Aorta (tissue), 5 donors: ENCODE measurements around the gene ABCA3. TPM values are rescaled to one million over a fixed set of nuclear protein-coding genes. Genes with fewer than 3 reads are reported as not detected.

Source experiments
- ATAC-seq: fragments of 200-7000 bp; cut with Tn5 transposase; one replicate; pipeline ENCODE4 v1.9.1; 2022; ENCODE audit warnings: moderate library complexity; ENCODE audit not compliant: low FRiP score
- DNase-seq, 2 donors: peaks; one replicate each; pipeline ENCODE4 v3.0.0-alpha.2; 2020
- H3K27ac ChIP-seq, 2 donors: one replicate each; pipeline ENCODE4 v1.5.1; 2013; ENCODE audit warnings: low read length in 2 of 2, mild to moderate bottlenecking in 2 of 2, moderate library complexity in 2 of 2, control low read depth in 1 of 2, inconsistent platforms in 1 of 2, low read depth in 1 of 2
- H3K27me3 ChIP-seq, 2 donors: one replicate each; pipeline ENCODE4 v1.6.1; 2013; ENCODE audit warnings: control low read depth in 1 of 2, low read length in 1 of 2, mild to moderate bottlenecking in 1 of 2, moderate library complexity in 1 of 2; ENCODE audit not compliant: insufficient read depth in 2 of 2, control insufficient read depth in 1 of 2
- H3K36me3 ChIP-seq, 2 donors: one replicate each; pipeline ENCODE4 v1.6.1; 2013; ENCODE audit warnings: control low read depth in 1 of 2, low read length in 1 of 2, mild to moderate bottlenecking in 1 of 2; ENCODE audit not compliant: insufficient read depth in 2 of 2, control insufficient read depth in 1 of 2
- H3K4me1 ChIP-seq, 2 donors: one replicate each; pipeline ENCODE4 v1.6.1; 2013; ENCODE audit warnings: low read length in 2 of 2, control low read depth in 1 of 2, mild to moderate bottlenecking in 1 of 2, moderate library complexity in 1 of 2; ENCODE audit not compliant: insufficient read depth in 2 of 2, control insufficient read depth in 1 of 2
- H3K4me3 ChIP-seq, 2 donors: one replicate each; pipeline ENCODE4 v1.5.1; 2013; ENCODE audit warnings: low read length in 2 of 2, control low read depth in 1 of 2, mild to moderate bottlenecking in 1 of 2
- H3K9me3 ChIP-seq: one replicate; pipeline ENCODE4 v1.6.1; 2013; ENCODE audit warnings: mild to moderate bottlenecking, low read length; ENCODE audit not compliant: control insufficient read depth
- WGBS, 2 donors: extraction: QIAGEN DNeasy Blood & Tissue Kit; methylation state at CpG; one replicate each; pipeline ENCODE4 v1.1.7; 2013; 5-methylcytosine and 5-hydroxymethylcytosine counted together
- intact Hi-C, 2 donors: fragments of 100-400 bp; cut with DNase I; formaldehyde crosslinking; loops; one replicate each; pipeline versions ENCODE4 v1.14.2 to v1.15.0; 2022
- polyA plus RNA-seq, 2 donors: library from polyadenylated mRNA; stranded (reverse); fragments of 200-250 nt; gene quantifications; one replicate each; pipeline ENCODE4 v1.2.3, GENCODE V29; 2013
- total RNA-seq, 2 donors: library from RNA; stranded (reverse); fragmentation: NEBNext Ultra II Directional; extraction: Animal tissue kit (Norgen Biotek cat#: 25700); gene quantifications; one replicate each; pipeline ENCODE4 v1.2.1, GENCODE V29; 2021
- donor health status: healthy with polysubstance abuse.
- donor health status: Bipolar disorder and iron deficiency.
- donor health status: DM: no; HTN: no; CAD: no.
- donor health status: DM: no; HTN: no; CAD: no.
- donor health status: DM: yes; HTN: yes; CAD: no.

Gene ABCA3
- total and polyA plus RNA-seq, 4 donors = 2.6 to 19.3 (median 9.7) TPM

DNA sequence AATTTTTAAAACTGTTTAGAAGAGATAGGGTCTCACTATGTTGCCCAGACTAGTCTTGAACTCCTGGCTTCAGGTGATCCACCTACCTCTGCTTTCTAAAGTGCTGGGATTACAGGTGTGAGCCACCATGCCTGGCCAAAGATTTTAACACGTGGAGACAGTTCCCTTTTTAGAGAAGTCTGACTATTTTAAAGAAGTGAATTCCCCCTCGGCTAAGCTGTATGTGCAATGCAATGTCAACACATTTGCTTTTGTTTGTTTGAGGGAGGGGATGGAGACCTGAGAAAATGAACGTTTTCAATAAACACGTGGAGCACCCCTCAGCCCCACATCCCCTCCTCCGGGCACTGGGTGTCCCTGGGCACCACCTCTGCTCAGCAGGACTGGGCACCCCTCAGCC is 58.3 kb downstream of the ABCA3 start:
- Histone ChIP-seq H3K27ac (no peak overlapping the region), H3K4me3 (no peak overlapping the region), H3K27me3 (no peaks in the 10 kb centered on the region), H3K9me3 (no peaks in the 10 kb centered on the region), H3K4me1 (no peaks in the 10 kb centered on the region), H3K36me3 (peaks cover 0 to 4% of the 10 kb centered on the region in 2 donors)
- DNase-seq = no peak
- ATAC-seq = no peak
- intact Hi-C loops = no loop called here
- WGBS, 2 donors = 65 to 74% methylated on average over 5 of the region's 5 CpGs

DNA sequence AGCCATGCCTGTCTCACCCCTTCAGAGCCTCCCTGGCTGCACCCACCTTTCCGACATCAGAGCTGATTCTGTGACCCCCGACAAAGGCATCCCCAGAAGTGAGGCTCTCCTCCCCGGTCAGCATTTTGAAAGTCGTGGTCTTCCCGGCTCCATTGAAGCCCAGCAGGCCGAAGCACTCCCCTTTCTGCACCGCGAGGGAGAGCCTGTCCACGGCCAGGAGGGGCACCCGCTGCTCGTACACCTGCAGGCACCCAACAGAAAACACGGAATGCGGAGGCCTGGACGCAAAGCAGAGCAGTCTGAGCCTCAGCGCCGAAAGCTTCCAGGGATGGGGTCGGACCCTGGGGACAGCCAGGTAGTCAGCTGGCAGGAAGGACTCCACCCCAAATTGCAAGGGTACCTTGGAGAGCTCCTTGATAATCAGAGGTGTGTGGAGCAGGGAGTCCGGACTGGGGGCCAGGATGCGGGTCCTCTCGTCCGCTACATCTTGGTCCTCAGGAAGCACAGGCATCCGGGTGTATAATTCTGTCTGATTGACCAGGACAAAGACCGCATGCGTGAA is 59.5 kb downstream of the ABCA3 start:
- Histone ChIP-seq H3K36me3 (peaks cover 0 to 4% of the 10 kb centered on the region in 2 donors), H3K27me3 (no peaks in the 10 kb centered on the region), H3K9me3 (no peaks in the 10 kb centered on the region), H3K4me1 (no peaks in the 10 kb centered on the region), H3K4me3 (no peak overlapping the region), H3K27ac (no peak overlapping the region)
- ATAC-seq = no peak
- WGBS, 2 donors = 83 to 84% methylated on average over 24 of the region's 24 CpGs
- intact Hi-C loops = no loop called here
- peak in 1 of 2 donors; percentile 35 for DNase-seq

DNA sequence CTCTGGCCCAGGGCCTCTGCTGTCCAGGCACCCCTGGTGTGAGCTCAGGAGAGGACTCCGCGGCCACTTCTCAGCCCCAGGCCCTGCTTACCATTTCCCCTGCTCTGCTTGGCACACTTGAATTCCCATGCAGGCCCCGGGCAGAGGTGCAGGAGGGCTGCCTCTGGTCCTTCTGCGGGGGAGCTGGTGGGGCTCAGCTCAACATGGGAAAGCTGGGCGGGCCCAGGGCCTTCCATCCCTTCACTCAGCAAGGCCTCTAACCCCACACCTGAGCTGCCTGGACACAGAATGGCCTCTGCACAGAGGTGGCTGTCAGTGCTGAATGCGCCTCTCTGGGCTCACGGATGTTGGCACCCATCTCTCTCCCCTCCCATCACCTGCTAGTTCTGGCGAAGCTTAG is 60.1 kb downstream of the ABCA3 start:
- Histone ChIP-seq H3K36me3 (peaks cover 0 to 4% of the 10 kb centered on the region in 2 donors), H3K4me1 (no peaks in the 10 kb centered on the region), H3K4me3 (no peak overlapping the region), H3K27me3 (no peaks in the 10 kb centered on the region), H3K9me3 (no peaks in the 10 kb centered on the region), H3K27ac (no peak overlapping the region)
- DNase-seq (peak in 1 of 2 donors; percentile 40), ATAC-seq (no peak)
- intact Hi-C loops = no loop called here
- whole genome bisulfite sequencing, 2 donors = 86 to 91% methylated on average over 8 of the region's 8 CpGs

DNA sequence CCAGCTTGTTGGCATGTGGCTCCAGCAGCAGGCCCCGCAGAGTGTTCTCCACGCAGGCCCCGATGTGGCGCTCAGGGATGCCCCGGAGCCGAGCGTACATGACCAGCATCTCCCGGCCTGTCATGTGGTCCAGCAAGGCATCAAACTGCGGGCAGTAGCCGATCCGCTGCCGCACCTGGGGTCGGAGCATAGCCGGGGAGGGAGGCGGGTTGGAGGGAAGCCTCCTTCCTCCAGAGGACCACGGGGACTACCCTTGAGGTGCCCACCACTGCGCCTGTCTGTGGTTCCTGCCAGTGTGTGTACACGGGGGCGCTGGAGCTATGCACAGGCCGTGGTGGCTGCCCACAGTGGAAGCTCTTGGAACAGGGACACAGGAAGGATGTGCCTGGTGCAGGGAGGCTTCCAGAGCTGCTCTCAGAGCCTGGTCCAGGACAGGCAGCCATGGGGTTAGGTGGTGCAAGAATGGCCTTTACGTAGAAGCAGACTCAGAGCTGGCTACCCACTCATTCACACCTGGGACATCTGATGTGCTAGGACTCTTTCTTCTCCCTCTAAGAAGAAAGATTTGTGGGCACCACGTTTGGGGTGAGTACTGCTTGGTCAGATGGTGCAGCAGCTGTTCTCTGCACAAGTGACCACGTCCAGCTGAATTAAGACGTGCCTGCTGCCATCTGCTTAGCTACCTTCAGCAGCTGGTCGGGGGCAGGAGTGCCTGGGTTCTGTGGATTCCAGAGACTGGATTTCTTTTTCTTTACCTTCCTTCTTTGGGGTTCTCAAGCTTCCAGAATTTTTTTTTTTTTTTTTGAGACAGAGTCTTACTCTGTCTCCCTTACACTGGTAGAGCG is 61.4 kb downstream of the ABCA3 start:
- no peaks in the 10 kb centered on the region for H3K4me1 ChIP-seq
- WGBS, 2 donors = 87 to 88% methylated on average over 26 of the region's 26 CpGs
- H3K4me3 ChIP-seq = no peak overlapping the region
- DNase-seq (no peak), ATAC-seq (no peak)
- no peak overlapping the region for H3K27ac ChIP-seq
- H3K27me3 ChIP-seq = no peaks in the 10 kb centered on the region
- no peaks in the 10 kb centered on the region for H3K36me3 ChIP-seq
- H3K9me3 ChIP-seq = no peaks in the 10 kb centered on the region
- intact Hi-C loops = no loop called here

DNA sequence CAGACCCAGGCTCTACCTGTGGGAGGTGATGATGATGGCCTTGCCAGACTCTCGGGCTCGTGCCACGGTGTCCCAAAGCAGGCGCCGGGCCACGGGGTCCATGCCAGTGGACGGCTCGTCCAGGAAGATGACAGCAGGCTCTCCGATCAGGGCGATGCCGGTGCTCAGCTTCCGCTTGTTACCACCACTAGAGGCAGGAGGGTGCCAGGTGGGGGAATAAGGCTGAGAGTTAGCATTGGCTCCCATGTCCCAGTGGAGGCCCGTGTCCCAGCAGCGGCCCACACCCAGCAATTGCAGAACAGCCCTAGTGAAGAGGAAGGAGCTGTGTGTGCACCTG is 62.3 kb downstream of the ABCA3 start:
- no peak overlapping the region for H3K27ac ChIP-seq
- H3K36me3 ChIP-seq = no peaks in the 10 kb centered on the region
- no peaks in the 10 kb centered on the region for H3K4me1 ChIP-seq
- WGBS, 2 donors = 80 to 85% methylated on average over 14 of the region's 14 CpGs
- ATAC-seq (no peak), DNase-seq (no peak)
- H3K27me3 ChIP-seq = no peaks in the 10 kb centered on the region
- no peak overlapping the region for H3K4me3 ChIP-seq
- H3K9me3 ChIP-seq = no peaks in the 10 kb centered on the region
- intact Hi-C loops = no loop called here

DNA sequence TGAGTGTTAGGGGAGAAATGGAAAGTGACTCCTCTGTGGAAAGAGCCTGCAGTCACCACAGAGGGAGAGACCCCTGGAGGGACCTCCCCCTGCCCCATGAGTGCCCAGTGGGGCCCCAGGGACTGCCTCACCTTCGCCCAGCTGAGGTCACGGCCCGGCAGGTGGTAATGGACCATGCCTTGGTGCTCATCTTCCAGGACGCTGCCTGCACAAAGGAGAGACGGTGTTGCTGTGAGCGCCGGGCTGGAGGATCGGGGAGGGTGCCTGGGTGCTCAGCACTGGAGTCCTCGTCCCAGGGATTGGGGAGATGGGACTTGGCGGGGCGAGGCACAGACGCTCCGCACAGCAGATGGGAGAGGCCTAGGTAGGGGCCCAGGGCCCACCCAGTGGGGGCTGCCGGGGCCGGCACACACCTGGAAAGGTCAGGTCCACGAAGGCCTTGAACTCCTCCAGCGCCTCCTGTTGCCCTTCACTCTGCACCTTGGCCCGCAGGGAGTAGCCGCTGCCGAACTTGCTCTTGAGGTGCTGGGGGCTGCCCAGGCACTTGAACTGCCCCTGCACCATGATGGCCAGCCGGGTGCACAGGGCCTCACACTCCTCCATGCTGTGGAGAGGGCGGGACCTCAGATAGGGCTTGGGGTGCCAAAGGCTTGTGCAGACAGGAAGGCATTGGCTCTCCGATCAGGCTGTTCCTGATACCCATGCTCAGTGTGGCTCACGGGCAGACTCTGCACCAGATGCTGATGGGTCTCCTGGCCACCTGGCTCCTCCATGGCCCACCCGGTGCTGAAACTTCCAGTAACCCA is 62.9 kb downstream of the ABCA3 start:
- ATAC-seq (no peak), DNase-seq (no peak)
- no peaks in the 10 kb centered on the region for H3K36me3 ChIP-seq
- 90 to 92% methylated on average over 25 of the region's 25 CpGs for WGBS, 2 donors
- H3K9me3 ChIP-seq = no peaks in the 10 kb centered on the region
- H3K27ac ChIP-seq = no peak overlapping the region
- no peaks in the 10 kb centered on the region for H3K4me1 ChIP-seq
- H3K27me3 ChIP-seq = no peaks in the 10 kb centered on the region
- intact Hi-C loops = no loop called here
- no peak overlapping the region for H3K4me3 ChIP-seq

DNA sequence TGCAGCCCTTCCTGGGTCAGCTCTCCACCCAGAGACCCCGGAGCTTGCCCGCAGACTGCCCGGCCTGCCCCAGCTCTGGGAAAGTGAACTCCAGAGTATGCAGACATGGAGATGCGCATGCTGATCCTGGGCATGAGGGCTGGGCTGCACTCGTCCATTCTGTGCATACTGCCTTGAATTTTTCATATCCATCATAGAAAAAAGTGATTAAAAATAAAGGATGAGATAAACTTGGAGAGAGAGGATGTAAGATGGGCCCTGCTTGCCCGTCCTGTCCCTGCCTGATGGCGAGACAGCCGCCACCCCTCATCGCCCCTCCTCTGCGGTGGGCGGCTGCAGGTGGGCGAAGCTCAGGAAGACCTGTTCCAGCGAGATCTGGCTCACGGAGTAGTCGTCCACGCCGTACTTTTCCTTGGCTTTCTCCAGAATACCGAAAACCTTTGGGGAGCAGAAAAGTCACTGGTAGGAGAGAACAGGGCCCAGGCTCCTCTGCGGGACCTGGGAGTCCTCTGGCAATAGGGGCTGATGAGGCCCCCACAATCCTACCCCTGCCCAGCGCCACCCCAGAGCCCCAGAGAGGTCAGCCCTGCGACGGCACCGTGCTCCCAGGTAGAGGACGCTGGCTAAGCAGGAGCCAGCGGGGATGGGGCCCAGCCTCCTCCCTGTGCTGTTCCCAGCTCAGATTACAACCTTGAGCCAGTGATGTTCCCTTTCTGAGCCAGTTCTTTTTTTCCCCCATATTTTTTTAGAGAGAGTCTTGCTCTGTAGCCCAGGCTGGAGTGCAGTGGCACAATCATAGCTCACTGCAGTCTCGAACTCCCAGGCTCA is 63.9 kb downstream of the ABCA3 start:
- Histone ChIP-seq H3K4me1 (no peaks in the 10 kb centered on the region), H3K4me3 (no peak overlapping the region), H3K27ac (no peak overlapping the region), H3K9me3 (no peaks in the 10 kb centered on the region), H3K36me3 (no peaks in the 10 kb centered on the region), H3K27me3 (no peaks in the 10 kb centered on the region)
- intact Hi-C loops = no loop called here
- DNase-seq (no peak), ATAC-seq (no peak)
- WGBS, 2 donors = 79 to 83% methylated on average over 26 of the region's 26 CpGs
